DMS114 treated with DMSO at 0.1 percent for 48 hours (cell line): ENCODE data around the gene EPHA2.

Experiments
- DNase-seq: peaks from one replicate; lab custom pipeline; 2025; ENCODE audit not compliant: unreplicated experiment; lab: John Stamatoyannopoulos, UW

EPHA2 gene

DNA sequence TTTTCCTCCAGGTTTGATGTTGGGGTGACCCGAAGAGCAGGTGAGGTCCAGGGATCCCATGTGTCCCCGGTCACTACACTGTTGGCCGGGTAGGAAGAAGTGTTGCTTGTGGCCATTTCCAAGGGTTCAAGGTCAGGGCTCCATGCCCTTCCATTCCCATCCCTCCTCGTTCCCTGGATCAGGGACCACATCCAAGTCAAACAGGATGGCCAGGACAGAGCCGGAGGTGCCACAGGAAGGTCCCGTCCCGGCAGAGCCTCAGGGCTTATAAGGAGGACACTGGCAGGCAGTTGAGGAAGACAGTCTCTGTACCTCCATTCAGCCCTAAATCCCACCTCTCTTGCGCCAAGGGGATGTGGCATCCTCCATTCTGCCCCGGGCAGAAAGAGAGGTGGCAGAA is 60.4 kb downstream of the EPHA2 start:
- no peak for DNase-seq

DNA sequence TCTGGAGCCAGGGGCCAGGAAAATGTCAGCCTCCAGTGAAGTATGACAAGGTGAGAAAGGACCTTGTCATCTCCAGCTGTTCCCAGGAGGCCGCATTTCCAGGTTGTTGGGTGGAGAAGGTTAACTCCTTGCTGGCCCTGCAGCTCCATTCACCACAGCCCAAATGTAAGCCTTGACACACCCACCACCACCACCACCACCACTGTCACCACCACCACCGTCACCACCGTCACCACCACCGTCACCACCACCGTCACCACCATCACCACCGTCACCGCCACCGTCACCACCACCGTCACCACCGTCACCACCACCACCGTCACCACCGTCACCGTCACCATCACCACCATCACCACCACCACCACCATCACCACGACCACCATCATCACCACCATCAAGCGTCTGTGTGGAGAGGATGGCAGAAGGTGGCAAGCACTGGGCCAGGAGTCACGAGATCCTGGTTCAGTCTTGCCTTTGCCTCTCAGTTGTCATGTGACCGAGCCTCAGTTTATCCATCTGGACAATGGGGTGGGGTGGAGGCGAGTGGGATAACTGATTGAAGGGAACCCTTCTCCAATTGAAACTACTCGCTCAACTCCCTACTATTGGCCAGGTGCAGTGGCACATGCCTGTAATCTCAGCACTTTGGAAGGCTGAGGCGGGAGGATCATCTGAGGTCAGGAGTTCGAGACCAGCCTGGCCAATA is 61.3 kb downstream of the EPHA2 start:
- no peak for DNase-seq

GRCh38 chr1:16093611-16094010 is 62.3 kb downstream of the EPHA2 start:
- no peak for DNase-seq

DNA sequence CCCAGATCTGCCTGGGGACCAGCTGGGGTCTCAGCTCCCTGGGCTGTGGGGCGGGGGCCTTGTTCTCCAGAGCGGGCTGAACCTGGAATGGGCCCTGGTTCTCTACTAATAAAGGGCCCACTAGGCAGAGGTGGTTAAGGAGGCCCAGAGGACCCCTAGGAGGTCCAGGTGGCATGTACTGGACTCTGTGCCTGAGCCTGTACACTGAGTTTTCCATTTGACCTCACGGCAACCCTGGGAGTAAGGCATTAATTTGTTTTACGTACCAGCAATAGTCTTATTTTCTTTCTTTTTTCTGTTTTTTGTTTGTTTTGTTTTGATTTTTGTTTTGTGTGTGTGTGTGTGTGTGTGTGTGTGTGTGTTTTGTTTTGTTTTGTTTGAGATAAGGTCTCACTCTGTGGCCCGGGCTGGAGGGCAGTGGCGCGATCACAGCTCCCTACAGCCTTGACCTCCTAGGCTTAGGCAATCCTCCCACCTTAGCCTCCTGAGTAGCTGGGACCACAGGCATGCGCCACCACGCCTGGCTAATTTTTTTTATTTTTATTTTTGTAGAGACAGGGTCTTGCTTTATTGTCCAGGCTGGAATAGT is 62.9 kb downstream of the EPHA2 start:
- no peak for DNase-seq

DNA sequence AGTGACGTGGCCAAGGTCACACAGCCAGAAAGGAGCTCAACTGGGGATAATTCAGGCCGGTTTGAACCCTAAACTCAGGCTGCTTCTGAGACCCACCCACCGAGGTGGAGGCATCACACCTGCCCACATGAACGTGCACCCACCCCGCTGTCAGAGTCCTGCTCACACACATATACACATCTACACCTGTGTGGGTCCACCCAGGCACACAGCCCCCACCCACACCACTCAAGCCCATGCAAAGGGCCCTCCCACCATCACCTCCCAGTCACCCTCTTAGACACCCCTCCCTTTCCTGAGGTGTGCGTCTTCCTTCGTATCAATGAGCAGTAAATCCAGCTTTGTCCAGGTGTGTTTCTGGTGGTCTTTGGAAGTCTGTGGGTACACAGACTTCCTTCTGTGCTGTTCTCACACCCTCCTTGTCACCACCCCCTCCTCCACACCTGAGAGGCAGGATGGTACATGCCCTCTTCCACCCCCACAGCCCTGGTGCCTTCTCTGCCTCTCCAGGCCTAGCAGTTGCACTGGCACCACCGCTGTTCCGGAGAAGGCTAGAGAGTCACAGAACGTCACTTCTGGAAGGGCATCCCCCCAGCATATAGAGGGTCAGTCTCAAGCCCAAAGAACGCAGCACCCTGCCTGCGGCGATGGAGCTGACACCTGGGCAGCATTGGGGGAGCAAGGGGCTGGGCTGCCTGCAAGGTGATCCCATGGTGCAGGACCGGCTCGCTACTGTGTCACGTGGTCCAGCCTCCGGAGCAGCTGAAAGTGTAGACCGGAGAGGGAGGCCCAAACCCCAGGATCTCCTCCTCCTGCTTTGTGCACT is 63.6 kb downstream of the EPHA2 start:
- DNase-seq: no peak

DNA sequence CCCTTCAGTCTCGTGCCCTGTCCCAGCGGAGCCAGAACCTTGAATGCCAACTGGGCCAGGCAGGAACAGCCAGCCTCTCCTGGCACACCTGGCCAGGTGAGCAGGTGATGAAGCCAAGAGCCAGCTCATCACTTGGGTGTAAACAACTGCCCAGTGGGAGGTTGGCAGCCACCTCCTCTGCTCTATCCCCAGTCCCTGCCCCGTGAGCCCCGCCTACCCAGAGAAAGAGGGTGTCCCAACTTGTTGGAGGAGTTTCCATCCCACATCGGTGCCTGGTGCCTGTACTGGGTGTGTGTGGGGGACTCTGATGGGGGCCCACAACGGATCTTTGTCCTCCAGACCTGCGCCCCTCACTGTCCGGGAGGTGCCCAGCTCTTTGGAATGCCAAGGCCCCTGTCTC is 64.6 kb downstream of the EPHA2 start:
- no peak for DNase-seq

DNA sequence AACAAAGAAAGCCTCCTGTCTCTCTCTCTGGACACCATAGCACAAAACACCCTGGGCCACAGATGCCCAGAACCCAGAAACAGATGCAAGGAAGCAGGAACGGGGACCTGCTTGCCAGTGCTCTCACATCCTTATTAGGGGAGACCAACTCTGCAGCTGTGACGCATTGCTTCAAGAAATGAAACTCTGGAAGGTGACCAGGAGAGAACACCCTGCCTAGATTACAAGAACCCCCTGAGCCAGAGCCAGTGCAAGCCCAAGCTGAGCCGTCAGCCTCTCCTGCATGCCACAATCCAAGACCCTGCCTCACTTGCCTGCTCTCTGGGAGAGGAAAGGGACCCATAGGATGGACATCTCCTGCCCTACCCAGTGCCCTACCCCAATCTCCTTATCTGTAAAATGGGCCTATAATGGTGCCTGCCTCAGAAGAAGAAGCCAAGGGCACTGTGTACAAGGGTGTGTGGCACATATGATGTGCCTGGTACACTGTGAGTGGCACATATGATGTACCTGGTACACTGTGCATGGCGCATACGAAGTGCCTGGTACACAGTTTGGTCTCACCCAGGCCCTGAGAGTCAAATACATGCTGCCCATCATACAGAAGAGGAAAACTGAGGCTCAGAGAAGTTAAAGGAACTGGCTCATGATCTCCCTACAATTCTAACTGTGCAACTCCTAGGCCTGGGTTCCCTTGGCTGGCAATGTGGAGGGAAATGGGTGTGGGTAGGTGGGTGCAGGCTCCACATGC is 65.6 kb downstream of the EPHA2 start:
- DNase-seq: no peak

DNA sequence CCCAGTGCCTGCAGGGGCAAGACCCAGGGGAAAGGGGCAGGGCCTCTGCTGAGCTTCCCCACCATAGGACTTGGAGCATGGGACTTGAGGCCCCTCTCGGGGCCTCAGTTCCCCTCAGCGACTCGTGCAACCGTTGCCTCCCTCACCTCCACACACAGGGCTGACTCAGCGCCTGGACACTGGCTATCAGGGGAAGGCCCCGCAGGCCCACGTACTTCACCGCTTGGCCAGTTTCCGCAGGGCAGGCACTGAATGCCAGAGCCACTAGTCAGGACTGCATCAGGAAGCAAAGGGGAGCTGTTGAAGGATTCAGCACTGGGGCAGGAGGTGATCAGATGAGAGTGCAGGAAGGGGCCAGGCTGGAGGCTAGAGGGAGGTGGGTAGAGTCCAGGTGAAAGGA is 66.9 kb downstream of the EPHA2 start:
- no peak for DNase-seq

DNA sequence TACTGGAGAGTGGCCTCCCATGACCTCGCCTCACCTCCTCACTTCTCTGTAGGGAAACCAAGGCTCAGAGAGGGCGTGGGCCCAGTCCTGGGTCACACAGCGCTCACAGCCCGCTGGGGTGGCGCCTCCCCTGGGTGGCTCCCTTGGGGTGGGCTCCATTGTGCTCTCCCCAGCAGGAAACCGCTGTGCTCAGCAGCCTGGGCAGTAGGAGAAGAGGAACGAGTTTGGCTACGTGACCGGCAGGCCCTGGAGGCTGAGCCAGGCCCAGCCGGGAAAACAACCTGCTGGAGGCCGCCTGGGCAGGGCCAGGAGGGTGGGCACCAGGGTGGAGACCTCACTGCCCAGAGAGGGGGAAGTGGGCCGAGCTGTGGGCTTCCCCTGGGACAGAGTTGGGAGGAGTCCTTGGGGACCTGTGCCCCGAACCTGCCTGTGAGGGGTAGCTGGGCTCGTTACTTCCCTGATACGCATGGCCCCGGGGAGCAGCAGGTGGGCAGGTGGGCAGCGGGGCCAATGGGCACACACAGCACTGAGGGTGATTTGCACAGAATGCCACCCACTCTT is 67.4 kb downstream of the EPHA2 start:
- no peak for DNase-seq

DNA sequence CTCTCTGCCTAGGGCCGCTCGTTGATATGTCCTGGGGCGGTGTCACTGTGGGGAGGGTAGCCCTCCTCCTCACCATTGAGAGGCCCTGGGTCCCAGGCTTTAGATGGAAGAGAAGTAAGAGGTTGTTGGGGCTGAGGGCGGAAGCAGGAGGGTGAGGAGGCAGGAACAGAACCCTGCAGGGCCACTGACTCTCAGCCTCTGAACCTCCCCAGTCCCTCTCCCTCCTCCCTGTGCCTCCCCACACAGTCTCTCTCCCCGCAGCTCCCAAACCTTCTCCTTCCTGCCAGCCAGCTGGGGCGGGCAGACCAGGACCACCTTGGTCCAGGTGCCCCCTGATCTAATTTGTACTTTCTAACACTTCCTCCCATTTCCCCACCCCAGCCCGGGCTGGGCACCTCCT is 68.1 kb downstream of the EPHA2 start:
- no peak for DNase-seq

- DNase-seq: no peak
These were observed 70.3 kb downstream of the EPHA2 start for GRCh38 chr1:16085522-16085921.

DNA sequence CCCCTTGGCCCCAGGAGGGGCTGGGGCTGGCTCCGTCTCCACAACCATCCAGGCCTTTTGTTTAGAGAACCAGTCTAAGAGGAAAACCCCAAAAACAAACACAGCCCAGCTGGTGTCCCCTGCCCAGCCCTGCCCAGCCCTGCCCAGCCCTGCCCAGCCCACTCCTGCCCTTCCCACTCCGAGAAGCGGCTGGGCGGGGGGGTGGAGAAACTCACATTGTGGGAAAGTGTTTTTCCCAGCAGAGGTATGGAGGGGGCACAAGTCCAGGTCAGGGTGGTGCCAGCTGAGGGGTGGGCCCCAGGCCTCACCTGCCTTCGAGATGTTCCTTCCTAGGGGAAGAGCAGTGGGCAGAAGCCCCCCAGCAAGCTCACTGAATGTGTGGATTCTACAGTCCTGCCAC is 72.4 kb downstream of the EPHA2 start:
- DNase-seq: no peak

DNA sequence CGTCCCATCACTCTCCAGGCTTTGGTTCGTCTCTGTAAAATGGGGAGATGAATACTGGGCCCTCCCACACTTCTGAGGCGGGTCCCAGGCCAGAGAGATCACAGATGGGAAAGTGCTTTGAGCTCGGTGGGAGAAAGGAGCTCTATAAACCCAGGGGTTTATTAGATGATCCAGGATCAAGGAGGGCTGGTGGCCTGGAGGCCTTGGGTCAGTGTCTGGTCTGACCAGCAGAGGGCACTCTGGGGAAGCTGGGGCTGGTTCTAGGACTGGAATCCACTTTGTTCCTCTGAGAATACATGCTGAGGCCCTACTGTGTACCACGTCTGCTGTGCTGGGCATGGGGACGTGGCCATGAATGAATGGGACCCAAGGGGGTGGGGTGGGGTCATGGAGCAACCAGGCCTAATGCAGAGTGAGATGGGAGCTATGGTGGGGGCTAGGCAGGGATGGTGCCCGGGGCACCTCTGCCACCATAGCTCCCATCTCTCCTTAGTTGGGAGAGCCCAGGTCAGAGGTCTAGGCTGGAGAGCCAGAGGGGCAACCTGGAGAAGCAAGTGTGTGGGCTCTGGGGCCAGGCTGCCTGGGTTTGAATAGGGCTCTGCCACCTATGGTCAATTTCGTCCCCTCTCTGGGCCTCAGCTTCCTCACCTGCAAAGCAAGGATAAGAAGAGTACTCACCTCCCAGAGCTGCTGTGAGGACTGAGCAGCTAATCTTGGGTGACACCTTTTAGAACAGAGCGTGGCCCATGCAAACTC is 73.4 kb downstream of the EPHA2 start:
- DNase-seq: peak; percentile 39

- DNase-seq: no peak
These were observed 74.2 kb downstream of the EPHA2 start for GRCh38 chr1:16081636-16082035.

DNA sequence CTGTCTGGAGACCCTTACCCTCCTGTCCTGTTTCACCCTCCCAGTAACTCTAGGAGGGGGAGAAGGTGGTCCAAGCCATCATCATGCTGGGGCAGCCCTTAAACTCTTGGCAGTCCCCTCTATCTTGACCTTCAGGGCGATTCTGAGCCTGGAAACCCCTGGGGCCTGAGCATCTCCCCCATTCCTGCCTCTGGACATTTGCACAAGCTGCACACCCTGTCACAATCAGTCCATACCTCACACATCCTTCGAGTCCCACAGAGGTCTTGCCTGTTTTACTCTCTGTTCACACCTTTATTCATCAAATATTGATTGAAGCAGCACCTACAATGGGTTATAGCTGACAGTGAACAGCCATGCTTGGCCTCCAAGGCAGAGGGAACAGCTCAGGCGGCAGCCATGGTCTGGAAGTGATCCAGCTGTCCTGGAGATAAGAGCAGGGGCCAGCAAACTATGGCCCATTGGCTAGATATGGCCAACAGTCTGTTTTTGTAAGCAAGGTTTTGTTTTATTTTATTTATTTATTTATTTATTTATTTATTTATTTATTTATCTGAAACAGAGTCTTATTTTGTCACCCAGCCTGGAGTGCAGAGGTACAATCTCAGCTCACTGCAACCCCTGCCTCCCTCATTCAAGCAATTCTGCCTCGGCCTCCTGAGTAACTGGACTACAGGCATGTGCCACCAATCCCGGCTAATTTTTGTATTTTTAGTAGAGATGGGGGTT is 75.3 kb downstream of the EPHA2 start:
- no peak for DNase-seq

- peak; percentile 56 for DNase-seq
These were observed 76.8 kb downstream of the EPHA2 start for GRCh38 chr1:16078925-16079656.

GRCh38 chr1:16077406-16078245 is 78.2 kb downstream of the EPHA2 start:
- no peak for DNase-seq

- DNase-seq: no peak
These were observed 79.0 kb downstream of the EPHA2 start for GRCh38 chr1:16076865-16077238.
